ENCODE data around the gene ICE1.
"Not testable (repeated sequence)": the region's sequence is repeated elsewhere in the genome, so short reads cannot be mapped to it uniquely, and the experiment has no call there.

ICE1 gene

DNA sequence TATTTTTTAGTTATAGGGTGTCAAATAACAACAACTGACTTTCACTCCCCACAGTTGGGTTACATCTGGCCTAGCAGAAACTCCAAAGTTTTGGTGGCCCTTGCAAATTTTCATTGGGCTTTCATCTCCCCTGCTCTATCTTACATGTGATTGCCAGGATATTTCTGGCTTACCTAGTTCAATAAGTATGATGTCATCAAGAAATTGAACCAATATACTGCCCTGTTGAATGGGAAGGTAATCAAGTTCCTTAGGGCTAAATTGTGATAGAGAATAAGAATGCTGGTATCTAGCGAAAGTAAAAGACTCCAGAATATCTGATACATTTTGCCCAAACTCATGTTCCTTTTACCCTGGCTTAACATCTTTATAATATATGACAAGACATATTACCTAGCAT, 17.0 kb upstream of the ICE1 start:
- DNase-seq, result no peak

DNA sequence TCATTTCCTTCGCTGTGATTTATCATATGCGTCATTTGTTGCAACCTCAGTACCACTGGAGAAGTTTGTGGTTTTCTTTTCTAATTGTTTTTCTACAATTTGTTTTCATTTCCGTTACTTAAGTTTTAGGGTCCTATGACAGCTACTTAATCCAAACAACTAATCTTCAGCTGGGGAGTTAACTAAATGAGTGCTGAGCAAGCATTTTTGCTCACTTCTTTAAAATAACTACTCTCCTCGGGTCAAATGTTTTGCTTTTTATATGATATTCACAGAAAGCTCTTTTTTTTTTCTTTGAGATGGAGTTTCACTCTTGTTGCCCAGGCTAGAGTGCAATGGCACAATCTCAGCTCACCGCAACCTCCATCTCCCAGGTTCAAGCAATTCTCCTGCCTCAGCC, 14.6 kb upstream of the ICE1 start:
- DNase-seq, result no peak

DNA sequence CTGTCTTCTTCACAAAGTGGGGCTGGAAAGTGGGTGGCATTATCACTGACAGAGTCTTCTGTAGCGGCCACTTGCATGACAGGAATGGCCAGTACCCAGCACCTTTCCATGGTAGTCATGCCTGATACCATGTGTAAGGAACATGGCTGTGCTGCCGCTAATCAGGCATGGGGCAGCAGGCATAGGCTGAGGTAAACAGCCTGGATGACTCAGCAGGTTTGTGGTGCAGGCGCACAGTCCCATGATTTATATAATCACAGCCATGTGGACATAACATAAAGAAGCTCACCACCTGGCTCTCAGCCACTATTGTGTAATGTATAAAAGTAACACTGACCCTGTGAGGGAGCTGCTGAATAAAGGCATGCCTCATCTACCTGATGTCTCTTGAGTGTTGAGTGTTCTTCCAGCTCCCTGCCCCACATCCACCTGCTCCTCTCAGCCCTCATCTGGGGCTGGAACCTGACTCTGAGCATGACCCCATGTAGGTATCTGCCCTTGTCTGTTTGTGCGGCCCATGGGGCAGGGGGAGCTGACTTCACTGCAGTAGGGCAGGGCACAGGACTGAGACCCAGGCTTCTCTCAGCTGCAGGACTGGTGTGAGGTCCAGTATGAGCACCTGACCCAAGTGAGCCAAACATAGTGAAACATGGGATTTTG, 13.2 kb upstream of the ICE1 start:
- no peak for DNase-seq

DNA sequence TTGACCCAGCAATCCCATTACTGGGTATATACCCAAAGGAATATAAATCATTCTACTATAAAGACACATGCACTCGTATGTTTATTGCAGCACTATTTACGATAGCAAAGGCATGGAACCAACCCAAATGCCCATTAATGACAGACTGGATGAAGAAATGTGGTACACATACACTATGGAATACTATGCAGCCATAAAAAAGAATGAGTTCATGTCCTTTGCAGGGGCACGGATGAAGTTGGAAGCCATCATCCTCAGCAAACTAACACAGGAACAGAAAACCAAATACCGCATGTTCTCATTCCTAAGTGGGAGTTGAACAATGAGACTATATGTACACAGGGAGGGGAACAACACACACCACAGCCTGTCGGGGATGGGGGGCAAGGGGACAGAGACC, 8.6 kb upstream of the ICE1 start:
- DNase-seq, result not testable (repeated sequence)

DNA sequence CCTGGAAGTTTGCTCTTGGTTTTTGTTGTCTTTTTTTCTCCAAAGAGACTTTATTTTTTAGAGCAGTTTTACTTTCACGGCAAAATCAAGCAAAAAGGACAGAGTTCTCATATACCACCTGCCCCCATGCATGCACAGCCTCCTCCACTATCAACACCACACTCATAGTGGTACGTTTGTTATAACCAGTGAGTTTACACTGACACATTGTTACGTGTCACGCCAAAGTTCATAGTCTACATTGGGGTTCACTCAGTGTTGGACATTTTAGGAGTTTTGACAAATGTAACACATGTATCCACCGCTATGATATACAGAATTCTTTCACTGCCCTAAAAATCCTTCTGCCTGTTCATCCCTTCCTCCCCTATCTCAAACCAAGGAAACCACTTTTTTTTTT, 7.5 kb upstream of the ICE1 start:
- no peak for DNase-seq

DNA sequence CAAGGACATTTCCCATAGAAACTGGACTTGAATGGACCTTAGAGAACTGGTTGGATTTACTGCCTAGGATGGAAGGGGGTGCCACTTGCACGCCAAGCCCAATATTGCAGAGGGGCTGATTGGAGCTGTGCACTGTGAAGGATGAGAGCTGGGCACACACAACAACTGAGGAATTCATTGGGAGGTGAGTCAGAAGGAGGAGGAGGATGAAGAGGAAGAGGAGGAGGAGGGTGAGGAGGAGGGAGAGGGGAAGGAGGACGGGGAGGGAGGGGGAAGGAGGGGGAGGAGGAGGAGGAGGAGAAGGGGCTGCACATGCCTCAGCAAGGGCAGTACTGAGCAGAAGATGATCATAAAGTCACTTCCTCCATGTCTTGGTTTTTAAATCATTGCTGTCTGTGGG, 5.7 kb upstream of the ICE1 start:
- DNase-seq, result no peak

DNA sequence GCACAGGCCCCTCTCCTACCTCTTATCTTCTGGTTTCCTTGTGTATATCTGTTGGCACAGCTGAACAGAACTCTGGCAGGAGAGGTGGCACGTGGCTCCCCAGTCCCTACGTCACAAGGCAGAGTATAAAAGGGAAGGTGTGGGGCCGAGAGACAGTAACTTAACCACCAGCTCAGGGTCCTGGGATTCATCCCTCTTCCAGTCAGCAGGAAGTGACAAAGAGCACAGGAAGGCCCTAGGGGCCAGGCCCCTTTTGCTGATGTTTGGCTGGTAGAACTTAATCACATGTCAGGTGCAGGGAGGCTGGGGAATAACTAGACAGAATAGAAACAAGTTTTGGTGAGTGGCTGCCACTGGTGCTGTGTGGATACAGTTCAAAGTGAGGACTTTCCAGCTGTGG, 4.5 kb upstream of the ICE1 start:
- no peak for DNase-seq

DNA sequence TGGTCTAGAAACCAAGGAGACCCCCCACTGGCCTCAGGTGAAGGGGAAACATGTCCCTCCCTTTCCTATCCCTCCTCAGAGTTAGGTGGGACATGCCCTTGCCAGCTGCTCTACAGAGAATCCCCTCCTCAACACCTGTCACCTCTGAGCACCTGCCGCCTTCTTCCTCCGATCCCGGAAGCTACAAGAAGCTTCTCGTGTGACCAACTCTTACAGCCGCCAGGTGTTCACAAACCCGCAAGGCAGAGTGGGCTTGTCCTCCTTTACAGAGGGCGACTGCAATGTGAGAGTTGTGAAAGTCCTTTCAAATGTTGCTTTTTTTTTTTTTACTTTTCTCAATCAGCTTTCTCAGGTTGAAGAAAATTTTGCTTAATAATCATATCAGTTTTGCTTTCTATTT, 3.7 kb upstream of the ICE1 start:
- DNase-seq, result no peak

DNA sequence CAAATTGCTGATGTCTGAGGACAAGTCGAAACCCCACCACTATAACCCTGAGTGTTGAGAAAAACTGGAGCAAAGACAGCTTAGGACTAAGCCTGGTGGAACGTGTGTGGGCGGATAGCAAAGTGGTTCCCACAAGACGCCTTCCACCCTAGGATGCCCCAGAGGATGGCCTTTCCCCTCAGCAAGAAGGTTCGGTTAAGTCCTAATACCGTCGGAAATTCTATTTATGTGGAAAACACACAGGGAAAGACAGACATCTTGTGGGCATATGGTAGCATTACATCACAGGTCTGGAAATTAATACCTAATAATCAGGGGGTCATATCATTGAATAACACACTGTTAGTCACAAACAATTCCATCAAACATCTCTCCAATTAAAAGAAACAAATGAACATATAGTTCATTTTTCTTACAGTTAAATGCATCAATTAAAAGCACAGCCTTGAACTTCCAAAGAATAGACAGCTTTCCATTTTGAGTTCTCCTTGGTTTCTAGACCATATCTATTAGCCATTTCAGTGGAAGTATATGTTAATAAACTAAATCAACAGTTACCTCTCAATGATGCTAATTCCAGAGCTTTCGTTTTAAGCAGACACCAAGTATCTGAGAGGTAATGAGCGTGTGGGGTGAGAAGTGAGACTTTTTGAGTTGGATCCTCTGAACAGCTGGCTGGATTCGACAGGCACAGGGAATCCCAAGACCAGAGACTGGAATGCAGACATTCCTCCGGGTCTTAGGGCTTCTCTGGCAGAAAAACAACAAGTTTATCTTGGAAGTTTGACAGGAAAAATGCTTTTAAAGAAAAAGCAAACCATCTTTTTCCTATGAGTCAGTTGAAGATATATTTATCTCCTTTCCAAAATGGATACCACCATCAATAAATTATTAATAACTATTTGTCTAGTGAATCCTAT, 2.9 kb upstream of the ICE1 start:
- DNase-seq, result peak; percentile 40 to 73

DNA sequence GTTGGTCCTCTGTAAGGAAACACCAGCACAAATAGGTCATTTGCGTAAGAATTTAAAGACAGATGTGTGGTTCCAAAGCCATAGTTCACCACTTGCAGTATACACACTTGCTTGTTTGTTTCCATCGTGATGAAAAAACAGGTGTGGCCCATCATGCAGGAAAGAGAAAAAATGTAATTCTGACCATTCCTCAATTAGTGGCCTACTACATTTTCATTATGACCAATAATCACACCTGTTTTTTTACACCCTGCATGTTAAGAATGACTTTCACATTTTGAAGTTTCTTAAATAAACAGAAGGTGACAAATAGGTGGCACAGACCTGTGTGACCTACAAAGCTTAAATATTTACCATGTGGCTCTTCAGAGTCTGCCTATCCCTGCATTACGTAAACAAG, 2.2 kb upstream of the ICE1 start:
- DNase-seq, result no peak

DNA sequence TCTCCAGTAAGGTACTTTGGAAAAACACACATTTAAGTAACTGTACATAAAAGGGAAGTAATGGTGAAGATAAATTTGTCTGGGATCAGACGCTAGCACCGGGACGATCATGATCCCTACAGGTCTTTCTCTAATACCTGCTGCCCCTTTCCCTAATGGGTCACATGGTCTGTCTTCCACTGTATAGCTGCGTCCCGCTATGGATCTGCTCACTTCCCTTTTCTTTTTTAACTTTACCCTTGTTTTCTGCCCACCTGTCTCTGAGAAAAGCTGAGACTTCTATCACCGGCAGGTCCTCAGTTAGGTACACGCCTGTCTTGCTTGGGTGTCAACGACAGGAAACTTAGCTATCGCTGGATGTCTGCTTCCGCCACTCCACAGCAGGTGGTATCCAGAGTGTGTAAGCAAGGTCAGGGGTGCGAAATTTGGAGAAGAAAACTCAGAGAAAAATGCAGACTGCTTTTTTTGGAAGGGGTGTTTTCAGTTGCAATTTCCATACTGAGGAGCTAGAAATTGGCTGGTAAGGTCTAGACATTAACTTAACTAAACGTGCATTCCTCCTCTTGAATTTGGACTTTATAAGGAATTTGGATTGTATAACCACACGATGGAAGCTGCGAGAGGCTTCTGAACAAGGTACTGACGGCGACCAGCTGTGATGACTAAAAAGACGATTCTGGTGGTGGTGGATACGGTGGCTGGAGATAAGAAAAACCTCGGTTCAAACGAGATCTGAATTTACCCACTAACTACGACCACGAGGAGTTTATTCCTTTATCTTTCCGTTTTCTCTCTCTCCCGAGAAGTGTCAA, 1.1 kb upstream of the ICE1 start:
- peak in 1 of 2 experiments; percentile 33 for DNase-seq

DNA sequence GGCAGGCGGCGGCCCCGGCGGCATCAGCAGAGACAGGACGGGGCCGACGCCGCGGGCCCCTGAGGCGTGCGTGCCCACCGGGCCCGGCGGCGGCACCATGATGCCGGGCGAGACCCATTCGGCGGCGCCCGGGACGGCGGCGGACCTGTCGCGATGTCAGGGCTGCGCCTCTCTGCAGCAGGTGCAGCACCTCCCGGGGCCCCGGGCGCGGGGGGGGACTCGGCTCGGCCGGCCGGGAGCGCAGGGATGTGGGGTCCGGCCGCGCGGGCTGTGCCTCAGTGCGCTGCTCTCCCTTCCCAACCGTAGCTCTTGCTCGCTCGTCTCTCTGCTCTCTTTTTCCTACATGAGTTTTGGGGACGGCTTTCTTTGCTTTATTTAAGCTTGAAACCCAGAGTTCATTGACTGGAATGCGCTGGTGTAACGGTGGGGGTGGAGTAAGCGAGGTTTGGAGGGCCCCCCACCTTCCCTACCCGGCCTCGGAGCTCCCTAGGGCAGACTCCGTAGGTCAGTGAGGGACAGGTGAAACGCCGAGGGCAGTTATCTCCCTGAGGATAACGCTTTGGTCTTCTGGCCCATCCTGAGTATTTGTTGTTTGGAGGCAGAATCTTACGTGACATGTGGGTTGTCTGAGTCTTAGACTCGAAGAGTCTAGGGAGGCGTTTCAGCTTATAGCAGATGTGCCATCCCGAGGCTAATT, 490 bp downstream of the ICE1 start:
- DNase-seq, result no peak

DNA sequence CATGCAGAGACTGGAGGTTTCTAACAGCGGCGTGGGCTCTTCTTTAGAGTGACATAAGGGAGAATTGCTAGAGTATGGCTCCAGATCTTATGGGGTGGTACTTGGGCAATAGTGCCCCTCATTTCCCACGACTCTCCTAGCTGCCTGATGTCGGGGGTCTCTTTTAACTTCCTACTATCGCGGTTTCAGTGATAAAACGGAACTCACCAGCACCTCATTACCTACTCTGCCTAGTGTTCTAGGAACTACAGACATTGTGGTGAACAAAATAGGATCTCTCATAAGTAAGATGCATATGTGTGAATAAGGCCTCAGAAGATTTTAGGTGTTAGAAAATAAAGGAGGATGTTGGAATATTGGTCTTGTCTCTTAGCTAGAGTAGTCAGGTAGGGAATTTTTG, 1.1 kb downstream of the ICE1 start:
- no peak for DNase-seq

DNA sequence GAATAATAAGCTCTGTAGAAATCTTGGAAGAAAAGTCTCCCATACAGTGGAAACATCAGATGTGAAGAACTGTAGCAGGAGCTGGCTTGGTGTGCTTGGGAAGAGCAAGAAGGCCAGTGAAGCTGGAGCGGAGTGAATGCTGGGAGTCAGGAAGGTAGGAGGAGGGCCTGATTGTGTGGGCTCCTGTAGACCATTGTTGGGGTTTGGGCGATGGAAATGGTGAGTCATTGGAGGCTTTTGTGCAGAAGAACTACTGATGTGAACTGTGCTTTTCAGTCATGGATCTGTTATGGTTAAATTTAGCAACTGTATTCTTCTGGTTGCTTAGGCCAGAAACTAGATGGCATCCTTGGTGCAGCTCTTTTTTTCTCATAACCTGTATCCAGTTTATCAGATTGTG, 2.3 kb downstream of the ICE1 start:
- DNase-seq, result no peak

DNA sequence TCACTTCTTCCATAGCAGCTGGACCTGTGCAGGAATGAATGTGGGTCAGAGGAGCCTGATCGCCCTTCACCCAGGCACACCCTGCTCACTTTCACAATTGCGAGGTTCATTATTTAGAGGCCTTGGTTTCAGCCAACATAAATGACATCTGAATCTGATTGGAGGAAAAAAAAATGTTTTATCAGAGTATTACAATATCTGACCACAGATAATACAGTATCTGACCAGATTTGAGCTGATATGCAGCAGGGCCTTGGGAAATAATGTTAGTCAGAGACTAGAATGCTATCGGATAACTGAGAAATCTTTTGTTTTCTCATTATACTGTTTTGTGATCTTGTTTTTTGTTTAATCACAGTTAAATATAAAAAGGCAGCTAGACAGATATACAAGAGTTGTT, 7.7 kb downstream of the ICE1 start:
- no peak for DNase-seq

DNA sequence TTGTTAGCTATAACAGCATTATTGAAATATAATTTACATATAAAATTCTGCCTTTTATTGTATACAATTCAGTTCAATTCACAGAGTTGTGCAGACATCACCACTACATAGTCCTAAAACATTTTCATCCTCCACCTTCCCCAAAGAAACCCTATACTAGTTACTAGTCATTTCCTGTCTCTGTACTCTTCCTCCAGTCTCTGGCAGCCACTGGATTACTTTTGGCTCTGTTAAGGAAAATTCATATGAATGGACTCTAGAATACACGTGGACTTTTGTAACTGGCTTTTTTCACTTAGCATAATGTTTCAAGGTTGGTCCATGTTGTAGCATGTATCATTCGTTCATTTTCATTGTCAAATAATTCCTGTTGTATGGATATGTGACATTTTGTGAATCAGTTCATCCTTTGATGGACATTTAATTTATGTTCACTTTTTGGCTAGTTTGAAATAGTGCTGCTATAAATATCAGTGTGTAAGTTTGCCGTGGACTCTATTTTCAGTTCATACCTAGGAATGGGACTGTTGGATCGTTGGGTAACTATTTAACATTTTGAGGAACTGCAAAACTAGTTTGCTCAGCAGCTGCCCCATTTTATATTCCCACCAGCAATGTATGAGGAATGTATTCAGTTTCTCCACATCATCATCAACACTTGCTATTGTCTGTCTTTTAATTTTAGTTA, 9.7 kb downstream of the ICE1 start:
- DNase-seq, result no peak

DNA sequence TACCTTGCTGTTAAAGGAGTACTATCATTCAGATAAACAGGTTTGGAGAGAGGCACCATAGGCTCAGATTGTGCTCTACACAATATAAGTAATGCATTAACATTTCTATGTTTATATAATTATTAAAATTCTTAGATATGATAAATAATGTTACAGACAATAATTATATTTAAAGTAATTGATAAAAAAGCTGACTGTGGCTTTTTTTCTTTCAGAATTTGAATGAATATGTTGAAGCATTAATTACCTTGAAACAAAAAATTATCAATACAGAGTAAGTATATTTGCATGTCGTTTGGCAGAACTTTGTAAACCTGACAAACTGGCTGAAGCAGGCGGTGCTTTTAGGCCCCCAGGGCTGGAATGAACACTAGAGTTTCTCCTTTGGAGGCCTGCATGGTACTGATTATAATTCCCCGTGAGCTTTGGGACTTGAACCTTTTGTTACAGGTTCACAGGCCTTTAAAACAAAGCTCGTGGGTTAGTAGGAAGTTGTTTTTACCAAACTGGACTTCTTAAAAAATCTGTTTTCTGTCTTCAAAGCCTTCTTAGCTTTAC, 13.8 kb downstream of the ICE1 start:
- DNase-seq, result no peak

DNA sequence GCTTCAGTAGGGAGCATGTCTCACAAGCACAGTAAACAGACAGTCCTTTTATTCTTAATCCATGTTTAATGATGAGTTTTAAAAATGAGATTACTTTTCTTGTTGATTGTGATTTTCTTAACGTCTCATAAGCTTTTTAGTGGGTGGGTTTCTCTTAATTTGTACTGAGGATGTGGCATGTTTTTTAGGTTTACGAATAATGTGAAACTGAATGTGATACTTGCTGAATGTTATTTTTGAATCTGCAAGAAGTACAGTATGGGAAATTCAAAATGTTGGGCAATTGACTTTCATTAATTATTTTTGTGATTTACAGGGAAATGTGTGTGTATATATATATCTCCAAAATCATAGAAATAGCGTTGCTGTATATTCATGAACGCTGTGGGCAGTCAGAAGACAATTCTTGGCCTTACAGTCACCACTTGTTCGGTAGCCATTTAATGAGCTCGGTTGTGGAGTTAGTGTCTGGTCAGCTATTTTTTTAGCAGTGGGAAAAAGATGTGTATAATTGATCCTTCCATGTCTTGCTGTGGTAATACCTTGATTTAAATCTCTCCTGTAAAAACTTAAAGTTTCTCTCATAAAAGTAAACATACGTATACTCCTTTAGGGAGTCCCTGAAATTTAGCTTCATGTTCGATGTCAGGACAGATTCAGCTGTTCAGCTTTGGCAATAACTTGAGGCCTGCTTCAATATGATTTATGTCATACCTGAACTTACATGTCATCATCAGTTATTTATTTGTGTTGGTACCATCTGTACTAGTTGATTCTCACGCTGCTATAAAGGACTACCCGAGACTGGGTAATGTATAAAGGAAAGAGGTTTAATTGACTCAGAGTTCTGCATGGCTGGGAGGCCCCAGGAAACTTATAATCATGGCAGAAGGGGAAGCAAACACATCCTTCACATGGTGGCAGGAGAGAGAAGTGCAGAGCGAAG, 15.0 kb downstream of the ICE1 start:
- DNase-seq, result no peak

DNA sequence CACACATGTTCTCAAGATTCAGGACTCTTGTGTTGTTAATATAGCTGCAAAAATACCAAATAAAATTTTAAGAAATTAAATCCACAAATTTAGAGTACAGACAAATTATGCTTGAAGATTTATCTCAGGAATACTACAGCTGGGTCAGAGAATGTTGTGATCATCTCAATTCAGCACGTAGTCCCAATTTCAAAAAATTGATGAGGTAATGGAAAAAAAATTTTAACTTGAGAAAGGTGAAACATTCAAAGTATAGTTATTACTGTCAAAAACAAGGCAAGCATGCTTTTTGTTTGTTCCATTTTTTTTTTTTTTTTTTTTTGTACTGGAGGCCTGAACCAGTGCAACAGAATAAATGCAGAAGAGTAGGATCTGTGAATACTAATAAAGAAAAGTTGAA, 29.4 kb downstream of the ICE1 start:
- DNase-seq, result no peak

DNA sequence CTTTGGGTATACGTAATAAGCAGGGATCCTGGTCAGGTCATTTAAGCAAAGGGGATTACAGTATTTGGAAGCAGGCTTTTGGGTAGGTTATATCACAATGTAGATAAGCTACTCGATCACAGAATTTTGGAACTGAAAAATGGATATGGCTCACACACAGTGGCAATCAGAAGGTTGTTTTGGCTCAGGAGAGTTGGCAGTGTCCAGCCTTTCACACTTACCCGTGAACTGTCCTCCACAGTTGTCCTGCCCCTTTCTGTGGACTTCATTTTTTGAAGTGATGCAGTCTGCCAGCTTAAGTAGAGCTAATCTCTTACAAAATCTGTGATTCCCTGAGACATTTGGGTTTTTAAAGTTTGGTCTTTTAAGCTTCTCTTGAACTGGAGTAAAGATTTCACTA, 30.7 kb downstream of the ICE1 start:
- DNase-seq, result no peak

DNA sequence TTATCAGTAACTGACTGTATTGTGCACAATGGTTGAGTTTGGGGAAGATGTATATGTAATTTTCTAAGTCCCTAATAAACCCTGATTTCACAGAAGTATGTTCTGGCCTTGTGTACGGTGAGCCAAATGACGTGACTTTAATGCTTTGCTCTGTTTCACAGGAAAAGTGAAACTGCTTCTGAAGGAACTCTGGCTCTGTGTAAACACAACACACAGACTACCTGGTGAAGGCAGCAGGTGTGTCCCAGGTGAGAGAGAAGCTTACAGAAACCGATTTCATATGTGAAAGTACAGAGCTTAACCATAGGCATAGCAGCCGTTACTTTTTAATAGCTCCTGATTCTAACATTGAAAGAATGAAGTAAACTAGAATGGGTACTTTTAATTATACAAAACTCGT, 31.9 kb downstream of the ICE1 start:
- no peak for DNase-seq
